HG02973 (cell line): Measurements from ENCODE around the gene RCC2.
"Not testable (repeated sequence)": the region's sequence is repeated elsewhere in the genome, so short reads cannot be mapped to it uniquely, and the experiment has no call there.

Experiments
- ATAC-seq: cut with Tn5 transposase; IDR thresholded peaks from one replicate; pipeline ENCODE4 v1.9.1; 2021; ENCODE audit warnings: moderate library complexity; ENCODE audit not compliant: unreplicated experiment

The RCC2 gene

DNA sequence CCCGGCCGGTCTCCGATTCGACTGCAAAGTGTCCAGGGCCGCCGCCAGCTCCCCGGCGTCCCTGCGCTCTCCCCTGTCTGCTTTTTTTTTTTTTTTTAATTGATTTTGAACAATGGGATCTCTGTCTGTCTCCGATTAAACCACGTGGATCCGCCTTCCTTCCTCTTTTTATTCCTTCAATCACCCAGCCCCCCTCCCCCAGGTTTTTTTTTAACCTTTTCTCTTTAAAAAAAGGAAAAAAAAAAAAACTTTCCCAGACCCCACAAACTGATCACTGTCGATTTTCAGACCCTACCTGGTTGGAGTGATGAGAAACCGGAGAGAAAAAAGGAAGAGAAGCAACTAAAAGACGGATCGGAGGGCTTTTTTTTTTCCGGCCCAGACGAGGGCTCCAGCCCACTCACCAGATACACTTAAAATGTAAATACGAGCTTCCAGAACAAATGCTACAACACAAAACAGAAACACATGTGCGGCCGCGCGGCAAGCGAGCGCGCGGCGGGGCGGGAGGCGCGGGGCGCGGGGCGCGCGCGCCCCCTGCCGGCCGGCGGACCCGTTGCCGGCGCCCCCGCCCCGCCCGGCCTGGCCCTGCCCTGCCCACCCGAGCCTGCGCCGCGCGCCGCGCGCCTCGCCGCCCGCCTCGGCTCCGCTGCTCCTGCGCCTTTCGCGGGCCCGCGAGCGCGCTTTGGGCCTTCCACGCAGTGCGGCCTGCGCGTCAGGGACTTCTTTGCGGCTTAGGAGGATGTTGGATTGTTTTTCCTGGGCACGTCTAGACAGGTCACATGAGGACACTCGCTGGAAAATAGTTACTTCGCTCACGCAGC is at the start of gene RCC2:
RCC2 (minus strand) TSS at position 428 of the 824 bp plus-strand sequence. CDS start 1,163 bp downstream, outside the sequence.
- peak; percentile 43 for ATAC-seq

- no peak for ATAC-seq
Observed at GRCh38 chr1:17486242-17486641, 46.8 kb upstream of the RCC2 start.

DNA sequence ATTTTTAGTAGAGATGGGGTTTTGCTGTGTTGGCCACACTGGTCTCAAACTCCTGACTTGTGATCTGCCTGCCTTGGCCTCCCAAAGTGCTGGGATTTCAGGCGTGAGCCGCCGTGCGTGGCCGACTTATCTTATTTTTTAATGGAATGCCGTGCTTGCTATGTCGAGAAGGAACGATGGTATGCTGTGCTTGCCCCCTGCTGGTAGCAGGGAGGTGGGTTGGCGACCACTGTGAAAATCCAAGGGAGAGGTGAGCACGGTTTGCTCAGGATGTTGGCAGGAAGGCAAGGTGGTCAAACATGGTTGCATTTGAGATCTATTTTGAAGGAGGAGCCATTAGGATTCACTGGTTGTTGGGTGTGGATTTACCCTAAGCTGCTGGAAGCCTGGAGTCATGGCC is 45.8 kb upstream of the RCC2 start:
- no peak for ATAC-seq

DNA sequence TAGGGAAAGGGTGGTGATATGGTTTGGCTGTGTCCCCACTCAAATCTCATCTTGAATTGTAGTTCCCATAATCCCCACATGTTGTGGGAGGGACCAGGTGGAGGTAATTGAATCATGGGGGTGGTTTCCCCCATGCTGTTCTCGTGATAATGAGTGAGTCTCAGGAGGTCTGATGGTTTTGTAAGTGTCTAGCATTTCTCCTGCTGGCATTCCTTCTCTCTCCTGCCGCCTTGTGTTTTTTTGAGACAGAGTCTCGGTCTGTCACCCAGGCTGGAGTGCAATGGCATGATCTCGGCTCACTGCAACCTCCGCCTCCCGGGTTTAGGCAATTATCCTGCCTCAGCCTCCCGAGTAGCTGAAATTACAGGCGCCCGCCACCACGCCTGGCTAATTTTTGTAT is 42.5 kb upstream of the RCC2 start:
- not testable (repeated sequence) for ATAC-seq

- ATAC-seq, result no peak
Observed at GRCh38 chr1:17480846-17481245, 41.4 kb upstream of the RCC2 start.

GRCh38 chr1:17475752-17476151 is 36.3 kb upstream of the RCC2 start:
- no peak for ATAC-seq

- ATAC-seq, result not testable (repeated sequence)
Observed at GRCh38 chr1:17474836-17475555, 35.5 kb upstream of the RCC2 start.

DNA sequence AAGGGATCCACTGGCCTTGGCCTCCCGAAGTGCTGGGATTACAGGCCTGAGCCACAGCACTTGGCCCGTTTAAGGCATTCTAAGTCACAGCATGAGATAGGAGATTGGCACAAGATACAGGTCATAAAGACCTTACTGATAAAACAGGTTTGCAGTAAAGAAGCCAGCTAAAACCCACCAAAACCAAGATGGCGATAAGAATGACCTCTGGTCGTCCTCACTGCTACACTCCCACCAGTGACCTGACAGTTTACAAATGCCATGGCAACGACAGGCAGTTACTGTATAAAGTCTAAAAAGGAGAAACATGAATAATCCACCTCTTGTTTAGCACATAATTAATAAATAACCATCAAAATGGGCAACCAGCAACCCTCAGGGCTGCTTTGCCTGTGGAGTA is 33.3 kb upstream of the RCC2 start:
- no peak for ATAC-seq

DNA sequence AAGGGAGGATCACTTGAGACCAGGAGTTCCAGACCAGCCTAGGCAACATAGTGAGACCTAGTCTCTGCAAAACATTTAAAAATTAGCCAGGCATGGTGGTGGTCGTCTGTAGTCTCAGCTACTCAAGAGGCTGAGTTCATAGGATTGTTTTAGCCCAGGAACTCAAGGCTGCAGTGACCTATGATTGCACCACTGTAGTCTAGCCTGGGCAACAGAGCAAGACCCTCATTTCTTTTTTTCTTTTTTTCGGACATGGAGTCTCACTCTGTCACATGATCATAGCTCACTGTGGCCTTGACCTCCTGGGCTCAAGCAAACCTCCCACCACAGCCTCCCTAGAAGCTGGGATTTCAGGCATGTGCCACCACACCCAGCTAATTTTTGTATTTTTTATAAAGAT is 31.9 kb upstream of the RCC2 start:
- ATAC-seq, result no peak

GRCh38 chr1:17470021-17470799 is 30.7 kb upstream of the RCC2 start:
- no peak for ATAC-seq

DNA sequence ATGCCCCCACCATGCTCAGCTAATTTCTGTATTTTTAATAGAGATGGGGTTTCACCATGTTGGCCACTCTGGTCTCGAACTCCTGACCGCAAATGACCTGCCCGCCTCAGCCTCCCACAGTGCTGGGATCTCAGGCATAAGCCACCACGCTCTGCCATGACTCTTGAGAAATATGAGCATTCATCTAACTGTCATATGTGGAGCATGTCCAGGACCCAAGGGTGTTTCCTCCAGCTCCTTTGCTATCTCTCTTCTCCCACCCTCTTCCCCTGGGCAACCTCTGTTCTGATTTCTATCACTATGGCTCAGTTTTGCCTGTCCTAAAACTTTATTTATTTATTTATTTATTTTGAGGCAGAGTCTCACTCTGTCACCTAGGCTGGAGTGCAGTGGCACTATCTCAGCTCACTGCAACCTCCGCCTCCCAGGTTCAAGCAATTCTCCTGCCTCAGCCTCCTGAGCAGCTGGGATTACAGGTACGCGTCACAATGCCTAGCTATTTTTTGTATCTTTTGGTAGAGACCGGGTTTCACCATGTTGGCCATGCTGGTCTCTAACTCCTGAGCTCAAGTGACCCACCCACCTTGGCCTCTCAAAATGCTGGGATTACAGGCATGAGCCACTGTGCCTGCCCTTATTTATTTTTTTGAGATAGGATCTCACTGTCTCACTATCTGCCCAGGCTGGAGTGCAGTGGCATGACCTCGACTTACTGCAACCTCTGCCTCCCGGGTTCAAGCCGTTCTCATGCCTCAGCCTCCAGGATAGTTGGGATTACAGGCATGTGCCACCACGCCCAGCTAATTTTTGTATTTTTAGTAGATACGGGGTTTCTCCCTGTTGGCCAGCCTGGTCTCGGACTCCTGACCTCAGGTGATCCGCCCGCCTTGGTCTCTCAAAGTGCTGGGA is 29.1 kb upstream of the RCC2 start:
- not testable (repeated sequence) for ATAC-seq

DNA sequence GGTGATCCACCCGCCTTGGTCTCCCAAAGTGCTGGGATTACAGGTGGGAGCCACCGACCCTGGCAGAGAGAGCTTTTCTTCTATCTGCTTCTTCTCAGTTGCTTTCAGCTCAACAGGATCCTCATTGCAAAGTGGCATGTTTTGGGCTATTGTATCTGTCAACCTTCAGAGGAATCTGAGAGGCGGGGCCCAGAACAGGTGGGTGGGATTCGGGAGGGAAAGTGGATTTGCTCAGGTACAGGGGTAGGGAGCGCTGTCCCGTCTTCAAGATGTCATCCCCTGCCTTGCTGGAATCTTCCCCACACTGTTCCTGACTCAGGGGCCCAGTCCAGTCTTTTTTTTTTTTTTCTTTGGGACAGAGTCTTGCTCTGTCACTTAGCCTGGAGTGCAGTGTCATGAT is 26.9 kb upstream of the RCC2 start:
- ATAC-seq, result no peak

DNA sequence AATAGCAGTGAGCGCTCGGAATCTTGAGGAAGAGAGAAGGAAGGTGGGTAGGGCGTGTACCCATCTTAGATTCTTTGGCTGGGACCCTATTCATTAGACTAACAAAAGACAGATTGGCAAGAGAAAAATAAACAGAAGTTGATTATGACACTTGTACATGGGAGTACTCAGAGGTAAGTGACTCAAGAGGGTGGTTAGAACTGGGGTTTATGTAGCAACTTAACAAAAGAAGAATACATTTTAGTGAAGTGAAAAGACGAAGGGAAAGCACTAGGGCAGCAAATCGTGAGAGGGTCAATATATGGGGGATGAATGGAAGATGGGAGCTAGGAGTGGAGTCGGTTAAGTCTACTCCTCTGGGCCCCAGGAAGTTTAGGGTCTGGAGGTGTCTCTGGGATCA is 25.8 kb upstream of the RCC2 start:
- ATAC-seq, result no peak

DNA sequence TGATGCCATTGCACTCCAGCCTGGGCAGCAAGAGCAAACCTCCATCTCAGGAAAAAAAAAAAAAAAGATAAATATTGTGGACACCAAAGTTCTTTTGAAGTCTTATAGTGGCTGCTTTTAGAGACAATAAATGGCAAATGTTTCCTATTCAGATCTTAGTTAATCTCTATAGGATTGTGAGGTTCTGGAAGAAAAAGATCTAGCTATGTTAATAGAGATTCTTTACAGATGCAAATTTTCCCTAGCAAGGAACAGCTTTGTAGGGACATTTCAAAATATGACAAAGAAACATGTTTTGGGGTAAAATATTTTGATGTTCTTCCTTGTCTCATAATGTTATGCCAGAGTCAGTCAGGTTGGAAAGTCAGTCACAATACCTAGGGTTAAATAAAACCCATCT is 24.5 kb upstream of the RCC2 start:
- ATAC-seq, result no peak

DNA sequence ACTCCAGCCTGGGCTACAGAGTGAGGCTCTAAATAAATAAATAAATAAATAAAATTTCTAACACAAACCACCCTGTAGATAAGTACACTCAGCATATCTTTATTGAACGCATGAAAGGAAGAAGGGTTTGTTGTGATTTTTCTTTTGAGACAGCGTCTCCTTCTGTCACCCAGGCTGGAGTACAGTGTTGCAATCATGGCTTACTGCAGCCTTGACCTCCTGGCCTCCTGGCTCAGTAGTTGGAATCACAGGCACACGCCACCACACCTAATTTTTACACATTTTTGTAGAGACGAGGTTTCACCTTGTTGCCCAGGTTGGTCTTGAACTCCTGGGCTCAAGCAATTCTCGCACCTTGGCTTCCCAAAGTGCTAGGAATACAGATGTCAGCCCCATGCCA is 23.2 kb upstream of the RCC2 start:
- no peak for ATAC-seq

DNA sequence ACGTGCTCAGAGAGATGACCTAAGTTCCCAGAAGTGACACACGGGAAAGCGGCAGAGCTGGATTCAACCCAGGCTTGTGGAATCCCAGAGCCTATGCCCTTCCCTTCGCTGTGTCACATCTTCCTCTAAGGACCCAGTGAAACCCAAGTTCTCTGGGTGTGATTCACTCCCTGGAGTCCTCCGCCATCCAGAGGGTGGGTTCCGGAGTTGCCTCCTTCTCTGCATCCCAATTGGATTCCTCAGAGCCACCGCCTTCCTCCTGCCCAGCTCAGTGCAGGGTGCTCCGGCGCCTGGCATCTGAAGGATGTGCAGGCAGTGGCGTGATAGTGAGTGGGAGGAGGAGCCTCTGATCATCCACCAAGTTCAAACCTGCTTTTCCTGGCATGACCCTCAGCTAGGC is 20.7 kb upstream of the RCC2 start:
- ATAC-seq, result no peak

DNA sequence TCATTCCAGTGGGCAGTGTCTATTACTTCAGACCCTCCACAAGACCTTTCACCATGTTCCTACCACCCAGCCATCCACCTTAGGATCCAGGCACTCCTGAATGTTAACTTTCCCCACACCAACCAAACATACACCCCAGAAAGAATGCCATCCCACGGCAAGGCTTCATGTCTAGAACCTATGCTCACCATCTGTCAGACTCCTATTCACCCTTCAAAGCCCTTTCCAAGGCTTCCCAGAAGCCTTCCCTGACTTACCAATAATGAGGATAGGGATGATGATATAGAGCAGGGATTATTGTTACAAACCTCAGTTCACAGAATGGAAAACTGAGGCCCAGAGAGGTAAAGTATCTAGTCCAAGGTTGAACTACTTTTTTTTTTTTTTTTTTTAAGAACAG is 19.3 kb upstream of the RCC2 start:
- ATAC-seq, result no peak

- no peak for ATAC-seq
Observed at GRCh38 chr1:17452686-17453085, 13.2 kb upstream of the RCC2 start.

- not testable (repeated sequence) for ATAC-seq
Observed at GRCh38 chr1:17452203-17452602, 12.7 kb upstream of the RCC2 start.

DNA sequence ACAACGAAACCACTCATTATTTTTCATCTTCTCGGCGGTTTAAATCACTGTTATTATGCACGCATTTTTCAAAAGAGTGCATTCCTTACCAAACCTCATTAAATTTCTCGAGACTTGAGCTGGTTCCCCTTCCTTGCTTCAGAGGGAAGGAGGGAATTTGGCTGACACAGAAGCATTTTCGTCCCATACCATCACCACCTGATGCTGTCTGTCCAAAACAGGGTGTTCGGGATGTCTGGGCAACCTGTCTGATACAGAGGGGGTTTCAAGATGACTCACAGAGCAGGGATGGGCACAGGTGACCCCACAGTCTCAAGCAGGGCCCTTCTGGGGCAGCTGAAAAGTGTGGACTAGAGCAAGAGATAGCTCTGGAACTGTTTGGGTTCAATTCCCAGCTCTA is 12.3 kb upstream of the RCC2 start:
- ATAC-seq, result no peak
